ENCODE measurements around the gene RMND5A.

The RMND5A gene

DNA sequence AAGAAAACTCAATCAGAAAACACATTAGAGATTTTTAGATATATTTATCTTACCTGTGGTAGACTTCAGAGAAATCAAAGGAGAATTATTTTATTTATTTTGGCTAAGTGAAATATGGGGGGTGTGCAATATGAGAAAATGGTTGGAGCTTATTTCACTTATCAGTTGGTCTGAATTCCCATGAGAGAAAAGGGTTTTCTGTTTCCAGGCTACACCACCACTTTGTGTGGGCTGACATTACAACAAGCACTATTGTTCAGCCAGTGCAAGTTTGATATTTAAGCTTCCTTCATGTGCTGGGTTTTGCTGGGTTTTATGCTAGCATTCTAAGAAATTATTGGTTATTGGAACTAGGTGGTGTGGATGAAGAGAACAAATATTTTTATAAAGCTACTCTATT is 33.5 kb downstream of the RMND5A start:
- no peak overlapping the region for H4K8ac ChIP-seq (ENCODE audit: low read depth, low read length)
- no peaks in the 10 kb centered on the region for H3K79me2 ChIP-seq (ENCODE audit: control insufficient read depth, insufficient read depth, low read length, poor library complexity)
- H3K27me3 ChIP-seq (ENCODE audit: insufficient read depth, low read length) = no peaks in the 10 kb centered on the region
- H3K14ac ChIP-seq (ENCODE audit: low read length) = no peak overlapping the region
- no peak overlapping the region for H2BK12ac ChIP-seq (ENCODE audit: low read length)
- H2AFZ ChIP-seq (ENCODE audit: insufficient read depth, low read length, poor library complexity) = no peak overlapping the region
- H3K4me2 ChIP-seq (ENCODE audit: low read length) = no peak overlapping the region
- no peak overlapping the region for H2AK5ac ChIP-seq (ENCODE audit: low read length)
- H2BK120ac ChIP-seq (ENCODE audit: insufficient read depth, low read length, poor library complexity) = no peak overlapping the region
- no peak overlapping the region for H3K27ac ChIP-seq (ENCODE audit: low read depth, low read length)
- H2BK5ac ChIP-seq (ENCODE audit: low read depth, low read length, poor library complexity) = no peak overlapping the region
- peaks cover 3 to 5% of the 10 kb centered on the region in 2 experiments for H3K36me3 ChIP-seq (ENCODE audit: control insufficient read depth in 1 of 2, insufficient read depth in 2 of 2, low read length in 2 of 2)
- H3K9ac ChIP-seq (ENCODE audit: low read length) = no peak overlapping the region
- no peak overlapping the region for H3K23ac ChIP-seq (ENCODE audit: low read length)
- H3K79me1 ChIP-seq (ENCODE audit: low read length) = no peaks in the 10 kb centered on the region
- H3K4me1 ChIP-seq (ENCODE audit: control insufficient read depth in 1 of 2, insufficient read depth in 2 of 2, low read length in 2 of 2) = no peaks in the 10 kb centered on the region
- no peak overlapping the region for H4K12ac ChIP-seq (ENCODE audit: low read depth, low read length)
- H4K91ac ChIP-seq (ENCODE audit: low read depth, low read length) = no peak overlapping the region
- no peak overlapping the region for H3K4me3 ChIP-seq (ENCODE audit: low read depth, low read length)
- no peak for DNase-seq
- H3K9me3 ChIP-seq (ENCODE audit: insufficient read depth, low read depth, low read length) = no peaks in the 10 kb centered on the region
- H3K18ac ChIP-seq (ENCODE audit: low read length) = no peak overlapping the region
- H3K4ac ChIP-seq (ENCODE audit: low read depth, low read length) = no peak overlapping the region

DNA sequence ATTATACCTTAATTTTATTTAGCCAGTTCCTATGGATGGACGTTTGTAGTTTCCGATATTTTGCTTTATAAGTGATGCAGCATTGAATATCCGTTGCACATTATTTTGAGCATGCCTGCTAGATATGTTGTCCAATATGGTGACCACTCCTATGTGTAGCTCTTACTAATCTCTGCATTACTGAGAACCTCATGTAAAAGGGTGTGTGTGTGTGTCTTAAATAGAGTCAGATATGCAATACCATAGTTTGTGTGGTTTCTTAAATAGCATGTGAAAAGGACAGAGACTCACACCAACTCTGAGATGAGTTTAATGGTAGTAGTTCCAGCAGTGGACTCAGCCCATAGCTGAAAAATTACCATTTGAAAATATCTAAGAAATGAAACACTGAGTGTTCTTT is 38.3 kb downstream of the RMND5A start:
- Histone ChIP-seq H4K12ac (ENCODE audit: low read depth, low read length) (no peak overlapping the region), H3K4me3 (ENCODE audit: low read depth, low read length) (no peak overlapping the region), H3K9me3 (ENCODE audit: insufficient read depth, low read depth, low read length) (no peaks in the 10 kb centered on the region), H3K14ac (ENCODE audit: low read length) (no peak overlapping the region), H3K79me1 (ENCODE audit: low read length) (no peaks in the 10 kb centered on the region), H4K91ac (ENCODE audit: low read depth, low read length) (no peak overlapping the region), H3K36me3 (ENCODE audit: control insufficient read depth in 1 of 2, insufficient read depth in 2 of 2, low read length in 2 of 2) (peaks cover 2 to 4% of the 10 kb centered on the region in 2 experiments), H3K27ac (ENCODE audit: low read depth, low read length) (no peak overlapping the region), H2AK5ac (ENCODE audit: low read length) (no peak overlapping the region), H3K4me1 (ENCODE audit: control insufficient read depth in 1 of 2, insufficient read depth in 2 of 2, low read length in 2 of 2) (no peaks in the 10 kb centered on the region), H2AFZ (ENCODE audit: insufficient read depth, low read length, poor library complexity) (no peak overlapping the region), H2BK5ac (ENCODE audit: low read depth, low read length, poor library complexity) (no peak overlapping the region), H3K9ac (ENCODE audit: low read length) (no peak overlapping the region), H2BK120ac (ENCODE audit: insufficient read depth, low read length, poor library complexity) (no peak overlapping the region), H3K79me2 (ENCODE audit: control insufficient read depth, insufficient read depth, low read length, poor library complexity) (no peaks in the 10 kb centered on the region), H3K27me3 (ENCODE audit: insufficient read depth, low read length) (no peaks in the 10 kb centered on the region), H3K18ac (ENCODE audit: low read length) (no peak overlapping the region), H2BK12ac (ENCODE audit: low read length) (no peak overlapping the region), H3K4me2 (ENCODE audit: low read length) (no peak overlapping the region), H3K4ac (ENCODE audit: low read depth, low read length) (no peak overlapping the region), H3K23ac (ENCODE audit: low read length) (no peak overlapping the region), H4K8ac (ENCODE audit: low read depth, low read length) (no peak overlapping the region)
- no CpG with 5 or more reads among the region's 3 CpGs for WGBS (ENCODE audit: extremely low coverage, insufficient coverage, insufficient read length)
- DNase-seq = no peak

DNA sequence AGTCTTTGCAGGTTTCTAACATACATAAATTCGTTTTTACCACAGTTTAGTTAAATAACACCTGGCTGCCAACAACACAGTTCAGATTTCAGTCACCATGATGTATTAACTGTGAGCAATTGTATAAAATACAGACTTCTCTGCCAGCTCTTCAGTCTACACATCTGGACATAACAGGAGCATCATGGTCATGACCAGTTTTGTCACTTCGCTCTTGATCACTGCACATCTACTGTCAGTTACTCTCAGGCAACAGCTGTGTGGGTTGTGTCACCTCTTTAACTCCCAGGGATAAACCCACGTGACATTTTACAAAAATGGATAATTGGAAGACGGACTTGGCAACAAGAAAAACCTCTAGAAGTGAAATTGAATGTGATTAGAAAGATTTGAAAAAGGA is 40.3 kb downstream of the RMND5A start:
- Histone ChIP-seq H3K18ac (ENCODE audit: low read length) (no peak overlapping the region), H3K4me1 (ENCODE audit: control insufficient read depth in 1 of 2, insufficient read depth in 2 of 2, low read length in 2 of 2) (no peaks in the 10 kb centered on the region), H3K79me1 (ENCODE audit: low read length) (no peaks in the 10 kb centered on the region), H3K4me3 (ENCODE audit: low read depth, low read length) (no peak overlapping the region), H2BK120ac (ENCODE audit: insufficient read depth, low read length, poor library complexity) (no peak overlapping the region), H2BK5ac (ENCODE audit: low read depth, low read length, poor library complexity) (no peak overlapping the region), H3K79me2 (ENCODE audit: control insufficient read depth, insufficient read depth, low read length, poor library complexity) (no peaks in the 10 kb centered on the region), H3K14ac (ENCODE audit: low read length) (no peak overlapping the region), H3K4me2 (ENCODE audit: low read length) (no peak overlapping the region), H4K12ac (ENCODE audit: low read depth, low read length) (no peak overlapping the region), H4K8ac (ENCODE audit: low read depth, low read length) (no peak overlapping the region), H3K27me3 (ENCODE audit: insufficient read depth, low read length) (no peaks in the 10 kb centered on the region), H3K23ac (ENCODE audit: low read length) (no peak overlapping the region), H3K9ac (ENCODE audit: low read length) (no peak overlapping the region), H3K9me3 (ENCODE audit: insufficient read depth, low read depth, low read length) (no peaks in the 10 kb centered on the region), H2BK12ac (ENCODE audit: low read length) (no peak overlapping the region), H2AFZ (ENCODE audit: insufficient read depth, low read length, poor library complexity) (no peak overlapping the region), H3K27ac (ENCODE audit: low read depth, low read length) (no peak overlapping the region), H3K4ac (ENCODE audit: low read depth, low read length) (no peak overlapping the region), H2AK5ac (ENCODE audit: low read length) (no peak overlapping the region), H4K91ac (ENCODE audit: low read depth, low read length) (no peak overlapping the region), H3K36me3 (ENCODE audit: control insufficient read depth in 1 of 2, insufficient read depth in 2 of 2, low read length in 2 of 2) (peaks cover 0 to 1% of the 10 kb centered on the region in 2 experiments)
- WGBS (ENCODE audit: extremely low coverage, insufficient coverage, insufficient read length) = no CpG with 5 or more reads among the region's 4 CpGs
- no peak for DNase-seq

DNA sequence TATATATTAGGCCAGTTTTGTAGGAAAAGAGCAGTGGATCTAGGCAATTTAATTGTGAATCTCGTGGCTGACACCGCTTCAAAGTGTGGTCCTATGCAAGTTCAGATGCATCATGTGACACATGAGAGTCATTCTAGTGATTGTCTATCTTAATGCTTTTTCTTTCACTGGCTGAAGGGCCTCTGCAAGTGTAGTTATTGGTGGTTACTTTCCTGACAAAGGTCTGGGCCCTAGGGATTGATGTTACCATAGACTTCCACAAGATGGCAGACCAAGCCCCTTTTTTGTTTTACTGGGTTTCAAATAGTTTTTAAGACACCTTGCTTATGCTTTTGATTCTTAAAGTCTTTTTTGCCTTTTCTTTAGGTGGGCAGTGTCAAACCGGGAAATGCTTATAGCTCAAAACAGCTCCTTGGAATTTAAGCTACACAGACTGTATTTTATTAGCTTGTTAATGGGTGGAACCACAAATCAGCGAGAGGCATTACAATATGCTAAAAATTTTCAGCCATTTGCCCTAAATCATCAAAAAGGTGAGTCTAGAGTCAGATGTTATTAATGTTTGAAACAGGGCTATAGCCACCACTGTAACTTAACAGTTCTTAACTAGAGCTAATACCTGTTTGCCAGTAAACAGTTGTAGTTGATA is 44.7 kb downstream of the RMND5A start:
- H4K8ac ChIP-seq (ENCODE audit: low read depth, low read length) = no peak overlapping the region
- H2AK5ac ChIP-seq (ENCODE audit: low read length) = no peak overlapping the region
- H3K4me1 ChIP-seq (ENCODE audit: control insufficient read depth in 1 of 2, insufficient read depth in 2 of 2, low read length in 2 of 2) = no peaks in the 10 kb centered on the region
- peaks cover 4 to 6% of the 10 kb centered on the region in 2 experiments for H3K36me3 ChIP-seq (ENCODE audit: control insufficient read depth in 1 of 2, insufficient read depth in 2 of 2, low read length in 2 of 2)
- no peak overlapping the region for H2BK5ac ChIP-seq (ENCODE audit: low read depth, low read length, poor library complexity)
- WGBS (ENCODE audit: extremely low coverage, insufficient coverage, insufficient read length) = no CpG with 5 or more reads among the region's 4 CpGs
- H3K14ac ChIP-seq (ENCODE audit: low read length) = no peak overlapping the region
- H3K79me2 ChIP-seq (ENCODE audit: control insufficient read depth, insufficient read depth, low read length, poor library complexity) = no peaks in the 10 kb centered on the region
- no peak overlapping the region for H3K9ac ChIP-seq (ENCODE audit: low read length)
- no peak overlapping the region for H4K91ac ChIP-seq (ENCODE audit: low read depth, low read length)
- peak; percentile 29 to 78 for DNase-seq
- no peak overlapping the region for H3K23ac ChIP-seq (ENCODE audit: low read length)
- H2AFZ ChIP-seq (ENCODE audit: insufficient read depth, low read length, poor library complexity) = no peak overlapping the region
- no peak overlapping the region for H4K12ac ChIP-seq (ENCODE audit: low read depth, low read length)
- no peak overlapping the region for H3K4me3 ChIP-seq (ENCODE audit: low read depth, low read length)
- no peak overlapping the region for H3K4me2 ChIP-seq (ENCODE audit: low read length)
- no peak overlapping the region for H2BK120ac ChIP-seq (ENCODE audit: insufficient read depth, low read length, poor library complexity)
- no peak overlapping the region for H3K27ac ChIP-seq (ENCODE audit: low read depth, low read length)
- H3K79me1 ChIP-seq (ENCODE audit: low read length) = no peaks in the 10 kb centered on the region
- no peak overlapping the region for H3K18ac ChIP-seq (ENCODE audit: low read length)
- H3K9me3 ChIP-seq (ENCODE audit: insufficient read depth, low read depth, low read length) = no peaks in the 10 kb centered on the region
- H2BK12ac ChIP-seq (ENCODE audit: low read length) = no peak overlapping the region
- no peak overlapping the region for H3K4ac ChIP-seq (ENCODE audit: low read depth, low read length)
- no peaks in the 10 kb centered on the region for H3K27me3 ChIP-seq (ENCODE audit: insufficient read depth, low read length)
